ENCODE results near the gene RAG1. TPM values are rescaled to one million over a fixed set of nuclear protein-coding genes. Genes with fewer than 3 reads are reported as not detected.
"Not testable (repeated sequence)": the region's sequence is repeated elsewhere in the genome, so short reads cannot be mapped to it uniquely, and the experiment has no call there.

Gene RAG1
- polyA plus RNA-seq (ENCODE audit: insufficient read length in 4 of 4): 1 to 10 TPM; 1.3 to 3.3 (median 2.9) TPM

- DNase-seq (ENCODE audit: low read depth in 4 of 4, low spot score in 3 of 4): no peak
Observed at GRCh38 chr11:36567694-36568093, at the start of gene RAG1. Gene RAG1, plus strand, starts transcription at chr11:36568007. Its CDS starts 5,298 bp downstream, at chr11:36573305.

DNA sequence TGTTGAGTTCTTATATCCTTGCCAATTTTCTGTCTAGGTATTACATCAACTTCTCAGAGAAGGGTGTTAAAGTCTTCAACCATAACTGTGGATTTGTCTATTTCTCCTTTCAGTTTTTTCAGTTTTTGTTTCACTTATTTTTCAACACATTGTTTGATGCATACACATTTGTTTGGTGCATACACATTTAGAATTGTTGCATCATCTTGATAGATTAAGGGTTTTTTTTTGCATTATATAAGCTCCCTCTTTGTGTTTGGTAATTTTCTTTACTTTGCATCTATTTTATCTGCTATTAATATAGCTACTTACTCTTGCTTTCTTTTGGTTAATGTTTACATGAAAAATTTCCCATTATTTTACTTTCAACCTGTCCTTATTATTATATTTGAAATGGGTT is 37.0 kb upstream of the RAG1 start:
- no peak for DNase-seq (ENCODE audit: low read depth in 4 of 4, low spot score in 3 of 4)

- no peak for DNase-seq (ENCODE audit: low read depth in 4 of 4, low spot score in 3 of 4)
Observed at GRCh38 chr11:36532941-36533601, 34.7 kb upstream of the RAG1 start.

DNA sequence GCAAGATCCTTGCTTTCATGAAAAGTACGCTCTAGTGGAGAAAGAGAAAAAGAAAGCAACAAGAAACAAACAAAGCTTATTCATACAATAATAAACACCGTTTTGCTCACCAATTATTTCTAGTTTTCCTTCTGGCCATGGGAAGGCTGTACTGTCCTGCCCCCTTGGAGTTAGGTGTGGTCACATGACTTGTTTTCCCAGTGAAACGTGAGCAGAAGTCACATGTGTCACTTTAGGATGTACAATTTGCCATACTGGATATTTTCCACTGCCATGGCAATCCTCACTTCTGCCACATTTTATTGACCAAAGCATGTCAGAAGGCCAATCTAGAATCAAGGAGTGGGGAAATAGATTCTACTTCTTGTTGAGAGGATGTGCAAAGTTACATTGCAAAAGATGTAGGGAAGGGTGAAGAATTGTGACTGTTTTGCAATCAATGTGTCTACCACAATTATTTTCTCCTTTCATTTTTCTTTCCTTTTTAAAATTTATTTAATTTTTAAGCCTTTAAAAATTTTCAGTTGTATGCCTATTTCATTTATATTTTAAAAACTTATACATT is 33.4 kb upstream of the RAG1 start:
- no peak for DNase-seq (ENCODE audit: low read depth in 4 of 4, low spot score in 3 of 4)

DNA sequence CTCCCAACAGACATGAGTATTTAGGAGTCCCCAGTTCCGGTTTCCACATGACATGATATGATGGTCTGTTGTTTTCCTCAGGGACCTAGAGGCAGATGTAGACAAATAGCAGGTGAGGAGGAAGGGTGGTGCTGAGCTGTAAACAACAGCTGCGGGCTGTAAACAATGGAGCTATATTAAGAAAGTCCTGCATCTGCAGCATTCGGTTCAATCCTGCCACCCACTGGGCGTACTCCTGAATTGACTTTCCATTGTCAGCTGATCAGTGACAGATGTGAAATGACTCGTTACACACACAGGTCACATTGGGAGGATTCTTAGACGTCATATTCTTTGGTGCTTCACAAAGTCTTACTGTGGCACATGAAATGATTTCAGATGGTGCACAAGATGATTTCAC is 26.8 kb upstream of the RAG1 start:
- DNase-seq (ENCODE audit: low read depth in 4 of 4, low spot score in 3 of 4): no peak

DNA sequence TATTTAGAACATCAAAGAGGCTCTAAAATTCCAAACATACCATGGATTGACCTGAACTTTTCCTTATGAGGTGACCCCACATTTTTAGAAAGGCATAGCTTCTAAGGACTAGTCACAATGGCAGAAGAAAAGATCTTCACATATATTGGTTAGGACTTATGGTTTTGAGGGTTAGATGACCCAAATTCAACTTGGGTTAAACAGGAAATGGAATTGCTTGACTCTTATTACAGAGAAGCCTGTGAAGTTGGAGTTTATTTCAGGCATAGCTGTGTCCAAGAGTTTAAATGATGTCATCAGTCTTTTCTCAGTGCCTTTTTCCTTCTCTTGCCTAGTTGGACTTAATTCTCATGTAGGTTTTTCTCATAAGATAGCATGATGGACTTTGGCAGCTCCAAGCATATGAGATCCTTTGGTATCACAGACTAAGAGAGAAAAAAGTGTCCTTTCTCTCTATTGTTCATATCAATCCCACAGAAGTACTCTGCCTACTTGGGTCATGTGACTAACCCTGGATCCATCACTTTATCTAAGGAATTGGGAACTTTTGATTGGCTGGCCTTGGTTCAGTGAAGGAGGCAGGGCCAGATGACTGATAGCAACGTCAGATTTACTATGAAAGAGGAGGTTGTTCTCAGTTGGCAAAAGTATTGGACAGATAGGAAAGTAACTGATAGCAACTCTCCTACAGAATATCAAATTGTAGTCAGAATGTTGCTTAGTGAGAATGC is 17.3 kb upstream of the RAG1 start:
- DNase-seq (ENCODE audit: low read depth in 4 of 4, low spot score in 3 of 4): no peak

GRCh38 chr11:36557390-36557789 is 10.4 kb upstream of the RAG1 start:
- not testable (repeated sequence) for DNase-seq (ENCODE audit: low read depth in 4 of 4, low spot score in 3 of 4)

DNA sequence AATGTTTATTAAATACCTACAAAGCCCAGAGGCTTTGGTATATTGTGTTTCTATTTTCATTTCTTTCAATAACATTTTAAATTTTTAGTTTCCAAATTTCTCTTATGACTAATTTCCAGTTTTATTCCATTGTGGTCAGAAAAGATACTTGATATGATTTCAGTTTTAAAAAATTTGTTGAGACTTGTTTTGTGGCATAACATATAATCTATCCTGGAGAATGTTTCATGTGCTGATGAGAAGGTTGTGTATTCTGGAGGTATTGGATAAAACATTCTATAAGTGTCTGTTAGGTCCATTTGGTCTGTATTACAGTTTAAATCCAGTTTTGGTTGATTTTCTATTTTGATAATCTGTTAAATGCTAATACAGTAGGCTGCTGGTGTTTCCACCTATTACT is 9.8 kb upstream of the RAG1 start:
- no peak for DNase-seq (ENCODE audit: low read depth in 4 of 4, low spot score in 3 of 4)

- DNase-seq (ENCODE audit: low read depth in 4 of 4, low spot score in 3 of 4): no peak
Observed at GRCh38 chr11:36558571-36559413, 9.0 kb upstream of the RAG1 start.

GRCh38 chr11:36564376-36565030 is 3.3 kb upstream of the RAG1 start:
- DNase-seq (ENCODE audit: low read depth in 4 of 4, low spot score in 3 of 4): peak; percentile 51 to 67 (median 52)

- DNase-seq (ENCODE audit: low read depth in 4 of 4, low spot score in 3 of 4): no peak
Observed at GRCh38 chr11:36565031-36565610, 2.7 kb upstream of the RAG1 start.

GRCh38 chr11:36566407-36567053 is 1.3 kb upstream of the RAG1 start:
- no peak for DNase-seq (ENCODE audit: low read depth in 4 of 4, low spot score in 3 of 4)

GRCh38 chr11:36569095-36569494 is 1.3 kb downstream of the RAG1 start:
- no peak for DNase-seq (ENCODE audit: low read depth in 4 of 4, low spot score in 3 of 4)

GRCh38 chr11:36574486-36574885 is 6.7 kb downstream of the RAG1 start:
- no peak for DNase-seq (ENCODE audit: low read depth in 4 of 4, low spot score in 3 of 4)

DNA sequence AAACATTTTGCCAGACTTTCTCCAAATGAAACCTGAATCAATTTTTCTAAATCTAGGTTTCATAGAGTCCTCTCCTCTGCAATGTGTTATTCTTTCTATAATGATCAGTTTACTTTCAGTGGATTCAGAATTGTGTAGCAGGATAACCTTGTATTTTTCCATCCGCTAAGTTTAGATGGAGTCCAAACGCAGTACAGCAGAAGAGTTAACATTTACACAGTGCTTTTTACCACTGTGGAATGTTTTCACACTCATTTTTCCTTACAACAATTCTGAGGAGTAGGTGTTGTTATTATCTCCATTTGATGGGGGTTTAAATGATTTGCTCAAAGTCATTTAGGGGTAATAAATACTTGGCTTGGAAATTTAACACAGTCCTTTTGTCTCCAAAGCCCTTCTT is 9.6 kb downstream of the RAG1 start:
- no peak for DNase-seq (ENCODE audit: low read depth in 4 of 4, low spot score in 3 of 4)

GRCh38 chr11:36577859-36578258 is 10.1 kb downstream of the RAG1 start:
- no peak for DNase-seq (ENCODE audit: low read depth in 4 of 4, low spot score in 3 of 4)

GRCh38 chr11:36578458-36578857 is 10.7 kb downstream of the RAG1 start:
- DNase-seq (ENCODE audit: low read depth in 4 of 4, low spot score in 3 of 4): no peak

- no peak for DNase-seq (ENCODE audit: low read depth in 4 of 4, low spot score in 3 of 4)
Observed at GRCh38 chr11:36581536-36581935, 13.7 kb downstream of the RAG1 start.

- DNase-seq (ENCODE audit: low read depth in 4 of 4, low spot score in 3 of 4): no peak
Observed at GRCh38 chr11:36583667-36584066, 15.9 kb downstream of the RAG1 start.

DNA sequence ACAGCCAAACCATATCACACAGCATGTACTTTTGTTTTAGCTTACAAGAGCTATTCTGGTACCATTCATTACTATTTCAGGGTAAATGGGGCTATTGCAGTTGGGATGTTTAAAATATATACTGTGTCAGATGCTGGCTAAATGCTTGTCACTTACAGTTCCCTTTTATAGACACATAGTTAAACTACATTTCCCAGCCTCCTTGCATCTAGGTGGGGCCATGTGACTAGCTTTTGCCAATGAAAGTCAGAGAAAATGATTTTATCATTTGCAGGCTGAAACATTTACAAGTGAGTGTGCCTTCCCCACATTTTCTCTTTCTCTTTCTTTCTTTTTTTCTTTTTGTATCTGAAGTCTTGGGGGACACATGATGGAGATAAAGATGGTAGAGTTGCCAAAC is 18.7 kb downstream of the RAG1 start:
- DNase-seq (ENCODE audit: low read depth in 4 of 4, low spot score in 3 of 4): no peak

Measured in left renal pelvis (tissue), 4 donors.